HG02852 (cell line): ENCODE results near the gene OR6C75.
"Not testable (repeated sequence)": the region's sequence is repeated elsewhere in the genome, so short reads cannot be mapped to it uniquely, and the experiment has no call there.

Experiments used
- ATAC-seq: cut with Tn5 transposase; IDR thresholded peaks from one replicate; pipeline ENCODE4 v1.9.1; 2021; ENCODE audit warnings: mild to moderate bottlenecking, moderate library complexity; ENCODE audit not compliant: unreplicated experiment

OR6C75 gene

DNA sequence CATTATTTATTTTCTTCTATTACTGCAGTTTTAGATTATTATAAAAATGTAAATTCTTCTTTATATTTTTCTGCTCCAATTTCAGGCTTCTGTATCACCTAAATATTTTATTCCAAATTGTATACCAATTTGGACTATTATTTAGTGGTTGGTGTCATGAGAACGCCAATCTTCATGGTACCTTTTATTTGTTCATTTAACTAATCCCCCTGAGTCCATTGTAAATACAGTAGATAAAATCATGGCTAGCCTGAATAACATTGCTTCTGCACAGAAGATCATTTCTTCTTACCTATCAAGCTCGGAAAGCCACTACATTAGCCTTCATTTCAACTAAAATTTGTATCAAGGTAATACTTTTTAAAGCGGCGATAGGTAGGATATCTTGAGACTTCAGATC, at the start of gene OR6C75:
OR6C75 (plus strand) TSS at position 301 of the 400 bp plus-strand sequence. CDS start 2,136 bp downstream, outside the sequence.
- ATAC-seq: no peak

DNA sequence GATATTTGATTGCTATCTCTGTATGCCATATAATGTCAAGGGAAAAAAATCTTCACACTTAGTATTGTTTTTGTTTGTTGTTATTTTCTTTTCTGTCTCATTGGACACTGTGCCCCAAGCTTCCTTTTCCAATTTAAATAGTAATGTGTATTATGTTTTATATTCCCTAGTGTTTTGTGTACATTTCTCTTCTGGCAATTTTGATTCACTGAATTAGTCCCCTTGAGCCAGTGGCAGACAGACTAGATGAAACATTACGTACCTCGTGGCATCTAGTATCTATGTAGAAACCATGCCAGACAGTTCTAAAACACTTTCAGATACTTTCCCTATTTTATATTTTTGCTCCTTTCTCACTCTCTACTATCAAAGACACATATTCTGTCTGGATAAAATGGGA, 48.7 kb upstream of the OR6C75 start, which contains the start of gene OR6C1:
OR6C1 (plus strand) TSS at position 301 of the 400 bp plus-strand sequence. CDS start 6,257 bp downstream, outside the sequence.
- ATAC-seq: no peak

DNA sequence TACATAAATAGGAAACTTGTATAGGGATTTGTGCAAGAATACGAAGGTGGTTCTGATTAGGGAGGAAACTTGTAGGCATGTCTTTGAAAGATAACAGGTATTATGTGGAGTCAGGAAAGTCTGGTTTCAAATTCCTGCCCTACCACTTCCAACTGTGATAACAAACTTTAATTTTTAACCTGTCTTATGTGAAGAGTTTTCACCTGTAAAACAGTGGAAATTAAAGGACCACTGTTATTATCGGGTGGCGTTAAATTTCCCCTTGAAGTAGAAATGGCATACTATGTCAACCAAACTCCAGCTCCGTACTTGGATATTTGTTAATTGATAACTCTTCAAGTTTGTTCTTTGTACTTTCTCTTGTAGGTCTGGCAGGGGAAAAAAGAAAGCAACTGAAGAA, 42.6 kb upstream of the OR6C75 start:
- ATAC-seq: no peak

DNA sequence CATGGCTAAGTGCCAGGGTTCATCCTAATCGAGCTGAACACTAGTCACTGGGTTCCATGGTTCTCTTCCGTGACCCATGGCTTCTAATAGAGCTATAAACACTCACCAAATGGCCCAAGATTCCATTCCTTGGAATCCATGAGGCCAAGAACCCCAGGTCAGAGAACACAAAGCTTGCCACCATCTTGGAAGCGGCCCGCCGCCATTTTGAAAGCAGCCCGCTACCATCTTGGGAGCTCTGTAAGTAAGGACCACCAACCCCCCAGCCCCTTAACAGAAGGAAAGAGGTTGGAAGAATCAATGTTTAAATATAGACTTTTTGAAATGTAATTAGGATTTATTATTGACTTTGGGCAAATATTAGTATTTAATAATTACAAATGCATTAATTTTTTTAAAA, 37.0 kb upstream of the OR6C75 start:
- ATAC-seq: not testable (repeated sequence)

DNA sequence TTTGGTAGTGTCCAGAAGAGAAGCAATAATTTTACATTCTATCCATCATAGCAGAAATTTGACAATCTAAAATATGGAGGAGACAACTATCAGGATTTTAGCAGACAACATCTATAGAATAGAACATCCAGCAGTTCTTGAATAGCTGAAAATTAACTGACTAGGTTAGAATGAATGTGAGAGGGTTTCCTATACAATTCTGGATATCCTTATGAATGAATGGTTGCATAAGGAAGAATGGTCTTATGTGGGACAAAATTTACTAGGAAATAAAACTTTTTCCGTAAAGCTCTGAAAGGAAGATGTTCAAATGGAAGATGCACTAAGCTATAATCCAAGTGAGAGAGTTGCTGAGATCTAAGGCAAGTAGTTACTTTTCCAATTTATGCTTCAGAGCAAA, 32.3 kb upstream of the OR6C75 start, which contains the start of gene OR6C3:
OR6C3 (plus strand) TSS at position 301 of the 400 bp plus-strand sequence. CDS start 955 bp downstream, outside the sequence.
- ATAC-seq: no peak

DNA sequence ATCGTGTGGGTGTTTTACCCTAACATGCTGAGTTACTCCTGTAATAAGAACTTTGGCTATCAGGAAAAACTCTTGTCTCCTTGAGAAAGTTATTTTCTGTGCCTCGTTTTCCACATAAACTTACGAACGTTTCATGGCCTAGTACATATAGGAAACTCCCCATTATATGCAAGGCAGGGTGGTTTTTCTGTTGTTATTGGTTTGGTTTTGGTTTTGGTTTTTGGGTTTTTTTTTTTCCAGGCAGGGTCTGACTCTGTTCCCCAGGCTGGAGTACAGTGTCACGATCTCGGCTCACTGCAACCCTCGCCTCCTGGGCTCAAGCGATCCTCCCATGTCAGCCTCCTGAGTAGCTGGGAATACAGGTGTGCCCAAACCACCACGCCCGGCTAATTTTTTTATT, 26.8 kb upstream of the OR6C75 start:
- ATAC-seq: no peak

DNA sequence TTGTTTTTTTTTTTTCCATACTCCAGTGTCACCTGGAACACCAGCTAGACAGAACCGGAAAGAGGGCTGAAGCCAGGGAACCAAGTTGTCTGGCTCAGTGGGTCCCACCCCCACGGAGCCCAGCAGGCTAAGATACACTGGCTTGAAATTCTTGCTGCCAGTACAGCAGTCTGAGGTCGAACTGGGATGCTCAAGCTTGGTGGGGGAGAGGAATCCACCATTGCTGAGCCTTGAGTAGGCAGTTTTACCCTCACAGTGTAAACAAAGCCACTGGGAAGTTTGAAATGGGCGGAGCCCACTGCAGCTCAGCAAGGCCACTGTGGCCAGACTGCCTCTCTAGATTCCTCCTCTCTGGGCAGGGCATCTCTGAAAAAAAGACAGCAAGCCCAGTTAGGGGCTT, 7.4 kb upstream of the OR6C75 start:
- ATAC-seq: not testable (repeated sequence)

DNA sequence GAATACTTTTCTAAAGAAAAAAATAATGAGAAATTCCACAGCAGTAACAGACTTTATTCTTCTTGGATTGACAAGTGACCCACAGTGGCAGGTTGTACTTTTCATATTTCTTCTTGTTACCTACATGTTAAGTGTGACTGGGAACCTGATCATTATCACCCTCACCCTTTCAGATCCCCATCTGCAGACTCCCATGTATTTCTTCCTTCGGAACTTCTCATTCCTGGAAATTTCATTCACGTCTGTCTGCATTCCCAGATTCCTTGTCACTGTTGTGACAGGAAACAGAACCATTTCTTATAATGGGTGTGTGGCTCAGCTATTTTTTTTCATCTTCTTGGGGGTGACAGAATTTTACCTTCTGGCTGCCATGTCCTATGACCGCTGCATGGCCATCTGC, 2.3 kb downstream of the OR6C75 start:
- ATAC-seq: no peak

DNA sequence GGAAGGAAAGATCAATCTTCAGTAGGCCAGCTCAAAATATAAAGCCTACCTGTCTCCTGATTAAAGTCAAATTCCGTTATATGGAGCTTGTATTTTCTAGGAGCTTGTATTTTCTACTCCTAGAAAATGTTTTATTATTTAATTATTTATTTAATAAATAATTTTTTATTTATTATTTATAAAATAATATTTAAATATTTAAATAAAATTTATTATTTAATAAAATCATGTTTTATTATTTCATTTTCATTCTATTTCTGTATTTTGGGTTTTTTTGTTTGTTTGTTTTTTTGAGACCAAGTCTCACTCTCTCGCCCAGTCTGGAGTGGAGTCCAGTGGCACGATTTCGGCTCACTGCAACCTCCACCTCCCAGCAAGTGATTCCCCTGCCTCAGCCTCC, 9.7 kb downstream of the OR6C75 start:
- no peak for ATAC-seq

DNA sequence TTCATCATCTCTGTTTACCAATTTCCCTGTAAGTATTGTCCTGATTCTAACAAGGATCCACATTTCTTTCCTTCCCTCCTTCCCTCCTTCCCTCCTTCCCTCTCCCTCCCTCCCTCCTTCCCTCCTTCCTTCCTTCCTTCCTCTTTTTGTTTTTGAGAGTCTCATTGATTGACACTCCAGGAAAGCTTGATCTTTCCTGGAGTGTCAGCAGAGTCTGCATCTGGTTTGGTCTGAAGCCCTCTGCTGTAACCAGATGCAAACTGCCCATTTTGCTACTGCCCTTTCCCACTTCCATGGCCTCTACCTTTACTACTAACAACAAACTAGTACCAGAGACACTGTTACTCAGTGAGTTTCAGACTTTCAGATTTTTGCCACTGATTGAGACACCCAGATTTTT, 23.1 kb downstream of the OR6C75 start:
- ATAC-seq: no peak

DNA sequence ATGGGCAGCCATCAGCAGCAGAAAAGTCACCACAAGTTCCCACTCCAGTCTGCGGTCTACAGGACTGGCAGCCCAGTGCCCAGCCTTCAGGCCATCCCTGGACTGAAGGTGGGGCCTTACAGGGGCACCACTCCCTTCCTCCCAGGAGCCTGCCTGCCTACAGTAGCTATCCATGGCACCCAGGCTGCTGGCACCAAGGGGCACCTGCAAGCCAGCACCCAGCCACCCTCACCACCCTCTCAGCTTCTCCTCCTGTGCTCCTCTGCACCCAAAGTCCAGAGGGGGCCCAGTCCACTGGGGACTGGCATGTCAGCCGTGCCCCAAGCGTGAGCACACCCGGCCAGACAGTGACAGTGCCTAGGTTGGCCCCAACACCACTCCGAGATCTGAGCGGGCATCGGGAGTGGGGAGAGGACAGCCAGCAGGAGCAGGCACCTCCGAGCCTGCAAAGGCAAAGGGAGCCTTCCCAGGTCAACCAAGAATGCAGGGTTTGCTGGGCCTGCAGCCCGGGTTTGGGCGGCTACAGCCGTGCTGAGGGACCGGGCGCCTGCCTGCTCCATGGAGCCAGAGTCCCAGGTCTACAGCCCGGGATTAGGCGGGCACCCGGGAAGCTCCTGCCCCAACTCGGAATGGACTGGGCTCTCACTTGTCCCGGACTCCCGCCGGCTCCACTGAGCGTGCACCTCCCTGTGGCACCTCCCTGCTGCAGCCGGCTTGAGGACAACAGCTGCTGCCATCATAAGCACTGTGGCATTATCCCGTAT, 29.4 kb downstream of the OR6C75 start:
- ATAC-seq: no peak

DNA sequence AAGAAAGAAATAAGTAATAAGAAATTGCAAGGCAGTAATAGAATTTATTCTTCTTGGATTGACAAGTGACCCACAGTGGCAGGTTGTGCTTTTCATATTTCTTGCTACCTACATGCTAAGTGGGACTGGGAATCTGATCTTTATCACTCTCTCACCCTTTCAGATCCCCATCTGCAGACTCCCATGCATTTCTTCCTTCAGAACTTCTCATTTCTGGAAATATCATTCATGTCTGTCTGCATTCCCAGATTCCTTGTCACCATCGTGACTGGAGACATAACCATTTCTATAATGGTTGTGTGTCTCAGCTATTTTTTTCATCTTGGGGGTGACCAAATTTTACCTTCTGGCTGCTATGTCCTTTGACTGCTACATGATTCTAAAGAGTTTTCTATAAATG, 33.6 kb downstream of the OR6C75 start:
- ATAC-seq: no peak

DNA sequence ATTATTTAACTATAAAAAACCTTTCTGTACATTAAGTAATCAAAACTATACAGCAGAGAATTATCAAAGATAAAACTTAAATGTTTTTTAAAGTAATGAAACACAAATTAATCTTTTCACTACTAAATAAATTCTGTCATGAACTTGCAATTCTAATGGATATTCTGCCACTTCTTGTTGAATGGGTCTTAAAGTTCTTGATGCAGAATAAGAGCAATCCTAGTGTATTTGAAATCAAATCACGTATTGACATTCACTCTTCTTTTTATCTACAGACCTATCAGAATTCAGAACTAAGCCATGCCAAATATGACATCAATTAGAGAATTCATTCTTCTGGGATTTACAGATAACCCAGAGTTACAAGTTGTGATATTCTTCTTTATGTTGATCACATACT, 37.5 kb downstream of the OR6C75 start, which contains the start of gene OR6C65:
OR6C65 (plus strand) TSS at position 301 of the 400 bp plus-strand sequence; CDS start at position 301, 0 bp downstream.
- no peak for ATAC-seq

DNA sequence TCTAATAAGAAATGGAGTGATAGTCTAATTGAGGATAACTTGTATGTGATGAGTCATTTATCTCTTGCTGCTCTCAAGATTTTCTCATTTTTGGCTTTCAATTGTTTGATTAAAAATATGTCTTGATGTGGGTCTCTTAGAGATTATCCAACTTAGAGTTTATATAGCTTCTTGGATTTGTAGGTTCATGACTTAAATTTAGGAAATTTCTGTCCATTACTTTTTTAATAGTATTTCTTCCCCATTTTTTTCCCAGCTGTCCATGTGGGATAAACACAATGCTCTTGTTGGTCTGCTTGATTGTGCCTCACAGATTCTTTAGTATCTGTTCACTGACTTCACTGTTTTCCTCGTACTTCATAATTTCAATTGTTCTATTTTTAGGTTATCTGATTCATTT, 45.1 kb downstream of the OR6C75 start:
- no peak for ATAC-seq

DNA sequence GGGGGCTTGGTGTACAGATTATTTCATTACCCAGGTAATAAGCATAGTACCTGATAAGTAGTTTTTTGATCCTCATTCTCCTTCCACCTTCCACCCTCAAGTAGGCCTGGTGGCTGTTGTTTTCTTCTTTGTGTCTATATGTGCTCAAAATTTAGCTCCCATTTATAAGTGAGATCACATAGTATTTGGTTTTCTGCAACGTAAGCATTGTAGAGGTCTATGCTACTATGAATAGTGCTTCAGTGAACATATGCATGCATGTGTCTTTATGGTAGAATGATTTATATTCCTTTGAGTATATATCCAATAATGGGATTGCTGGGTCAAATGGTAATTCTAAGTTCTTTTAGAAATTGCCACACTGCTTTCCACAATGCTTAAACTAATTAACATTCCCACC, 46.4 kb downstream of the OR6C75 start:
- not testable (repeated sequence) for ATAC-seq

DNA sequence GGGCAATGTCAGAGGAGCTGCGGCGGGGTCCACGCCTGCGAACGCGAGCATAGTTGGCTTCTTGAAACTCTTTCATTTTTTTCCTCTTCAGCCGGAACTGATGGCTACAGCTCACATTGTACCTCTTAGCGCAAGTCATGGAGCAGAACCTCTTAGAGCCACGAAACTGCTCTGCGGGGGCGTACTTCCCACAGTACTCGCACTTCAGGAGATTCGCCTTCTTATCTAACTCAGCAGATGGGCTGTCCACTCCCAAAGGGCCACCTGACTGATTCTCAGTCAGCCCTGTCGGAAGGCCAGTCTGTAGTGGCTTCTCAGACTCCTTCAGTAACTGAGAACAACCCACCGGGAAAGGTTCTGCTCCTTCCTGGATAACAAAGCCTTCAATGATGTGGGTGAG, 49.4 kb downstream of the OR6C75 start:
- ATAC-seq: not testable (repeated sequence)

DNA sequence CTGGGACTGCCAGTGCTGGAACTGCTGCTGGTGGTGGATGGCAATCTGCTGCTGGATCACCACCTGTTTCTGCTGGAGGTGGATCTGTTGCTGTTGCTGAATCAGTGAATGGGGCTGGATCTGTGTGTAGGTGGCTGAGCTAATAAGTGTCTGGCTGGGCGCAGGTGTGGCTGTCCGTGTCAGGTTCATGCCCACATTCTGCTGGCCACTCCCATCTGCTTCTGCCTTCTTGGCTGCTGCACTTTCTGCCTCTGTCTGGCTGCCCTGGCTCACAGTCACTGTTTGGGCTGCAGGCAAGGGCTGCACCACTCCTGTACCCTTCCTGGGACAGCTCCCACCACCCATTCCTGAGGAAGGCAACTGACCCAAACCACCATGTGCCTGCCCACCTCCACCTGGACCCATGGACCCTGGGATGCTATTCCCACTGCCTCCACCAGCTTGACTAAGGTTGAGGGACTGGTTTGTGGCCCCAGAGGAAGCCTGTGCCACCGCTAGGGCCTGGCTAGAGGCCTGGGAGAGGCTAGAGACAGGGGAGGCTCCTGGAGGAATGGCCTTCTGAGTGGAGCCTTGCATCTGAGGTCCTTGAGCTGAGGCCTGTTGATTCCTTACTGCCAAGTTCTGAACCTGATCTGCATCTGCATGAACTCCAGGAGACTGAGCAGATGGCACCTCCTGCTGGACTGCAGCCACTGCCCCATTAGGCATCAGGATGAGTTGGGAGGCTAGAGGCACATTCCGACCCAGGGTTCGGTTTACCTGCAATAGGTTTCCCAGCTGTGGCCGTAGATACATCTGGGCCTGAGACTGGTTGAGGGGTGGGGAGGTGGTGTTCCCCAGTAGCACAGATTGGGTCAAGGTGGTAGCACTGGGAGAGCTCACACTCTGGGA, 51.0 kb downstream of the OR6C75 start:
- ATAC-seq: not testable (repeated sequence)

DNA sequence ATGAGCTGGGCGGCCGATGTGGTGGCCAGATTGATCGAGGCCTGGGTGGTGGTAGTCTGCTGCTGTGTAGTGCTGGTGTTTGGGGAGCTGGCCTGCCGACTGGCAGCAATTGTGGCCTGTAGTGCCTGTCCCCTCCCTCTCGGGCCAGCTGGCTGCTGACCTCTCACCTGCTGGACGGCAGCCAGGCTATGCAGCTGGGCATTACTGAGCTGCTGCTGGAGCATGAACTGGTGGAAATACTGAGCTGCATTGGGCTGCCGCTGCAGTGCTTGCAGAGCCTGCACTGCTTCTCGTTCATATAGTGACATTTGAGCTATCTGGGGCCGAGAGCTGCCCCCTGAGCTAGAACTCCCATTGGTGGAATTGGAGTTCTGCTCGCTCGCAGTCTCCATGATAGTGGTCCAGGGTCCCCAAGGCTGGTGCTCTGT, 51.6 kb downstream of the OR6C75 start:
- ATAC-seq: not testable (repeated sequence)

DNA sequence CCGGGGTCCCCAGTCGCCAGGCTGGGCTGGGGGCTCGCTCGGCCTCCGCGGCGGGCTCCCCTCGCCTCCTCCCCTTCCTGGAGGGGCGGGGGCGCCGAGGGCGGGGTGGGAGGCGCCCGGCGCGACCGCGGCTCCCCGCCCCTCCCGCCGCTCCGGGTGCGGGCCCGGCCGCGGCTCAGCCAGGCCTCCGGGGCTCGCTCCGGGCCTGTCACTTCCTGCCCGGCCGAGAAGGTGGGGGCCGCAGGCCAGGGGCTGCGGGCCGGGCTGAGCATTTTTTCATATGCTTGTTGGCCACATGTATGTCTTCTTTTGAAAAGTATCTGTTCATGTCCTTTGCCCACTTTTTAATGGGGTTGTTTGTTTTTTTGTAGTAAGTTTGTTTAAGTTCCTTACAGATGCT, 52.1 kb downstream of the OR6C75 start:
- not testable (repeated sequence) for ATAC-seq

DNA sequence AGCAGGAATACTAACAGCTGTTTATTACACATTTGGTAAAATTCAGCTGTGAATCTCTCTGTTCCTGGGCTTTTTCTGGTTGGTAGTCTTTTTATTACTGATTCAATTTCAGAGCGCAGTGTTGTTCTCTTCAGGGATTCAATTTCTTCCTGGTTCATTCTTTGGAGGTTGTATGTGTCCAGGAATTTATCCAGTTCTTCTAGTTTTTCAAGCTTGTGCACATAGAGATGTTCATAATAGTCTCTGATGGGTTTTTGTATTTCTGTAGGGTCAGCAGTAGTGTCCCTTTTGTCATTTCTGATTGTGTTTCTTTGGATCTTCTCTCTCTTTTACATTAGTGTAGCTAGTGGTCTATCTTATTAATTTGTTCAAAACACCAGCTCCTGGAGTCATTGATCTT, 54.2 kb downstream of the OR6C75 start:
- no peak for ATAC-seq
